Keratinocyte (primary cell): Measurements from ENCODE around the gene ZNF597. TPM values are rescaled to one million over a fixed set of nuclear protein-coding genes. Genes with fewer than 3 reads are reported as not detected.
A peak's percentile ranks its signal among the peaks of the same experiment; 100 is the strongest.

Experiments
- DNase-seq: peaks from one replicate; pipeline ENCODE4 v3.0.0-alpha.2; 2011; ENCODE audit warnings: low read depth, missing footprints, low spot score
- FAIRE-seq: peaks from 2 replicates; lab custom pipeline; 2011; peaks lifted over from hg19 to GRCh38; lab: Jason Lieb, UNC
- H2AFZ ChIP-seq: 2 replicates; pipeline ENCODE4 v1.6.0; 2012; ENCODE audit warnings: low read length, control low read depth, inconsistent platforms; ENCODE audit not compliant: control insufficient read depth
- H3K27ac ChIP-seq: 2 replicates; pipeline ENCODE4 v1.5.1; 2011; ENCODE audit warnings: low read length; ENCODE audit not compliant: control insufficient read depth, insufficient read depth
- H3K27me3 ChIP-seq: 3 replicates; pipeline ENCODE4 v1.6.0; 2011; ENCODE audit warnings: low read length; ENCODE audit not compliant: control insufficient read depth, insufficient read depth; ENCODE audit errors: extremely low read depth
- H3K36me3 ChIP-seq, 2 experiments: 2 replicates in 1 of 2; 3 replicates in 1 of 2; pipeline ENCODE4 v1.5.1; 2011; ENCODE audit warnings: low read length in 2 of 2, mild to moderate bottlenecking in 1 of 2; ENCODE audit not compliant: control insufficient read depth in 2 of 2, insufficient read depth in 2 of 2; ENCODE audit errors: extremely low read depth in 1 of 2
- H3K4me1 ChIP-seq: 3 replicates; pipeline ENCODE4 v1.5.1; 2011; ENCODE audit warnings: low read length; ENCODE audit not compliant: control insufficient read depth, insufficient read depth; ENCODE audit errors: extremely low read depth
- H3K4me2 ChIP-seq: 3 replicates; pipeline ENCODE4 v1.6.0; 2011; ENCODE audit warnings: low read depth, low read length; ENCODE audit not compliant: control insufficient read depth, insufficient read depth; ENCODE audit errors: extremely low read depth
- H3K4me3 ChIP-seq, 3 experiments: fragments of 200-600 bp in 1 of 3; sonication (generic) in 1 of 3; 2 replicates in 2 of 3; 3 replicates in 1 of 3; pipeline ENCODE4 v1.5.1; 2011 to 2016; ENCODE audit warnings: low read length in 3 of 3, mild to moderate bottlenecking in 3 of 3, control low read depth in 2 of 3, inconsistent platforms in 1 of 3, low read depth in 1 of 3, mixed read lengths in 1 of 3, mixed run types in 1 of 3, moderate library complexity in 1 of 3; ENCODE audit not compliant: control insufficient read depth in 2 of 3, insufficient read depth in 2 of 3; ENCODE audit errors: extremely low read depth in 1 of 3
- H3K79me2 ChIP-seq: 2 replicates; pipeline ENCODE4 v1.6.0; 2012; ENCODE audit warnings: low read length; ENCODE audit not compliant: control insufficient read depth, insufficient read depth
- H3K9ac ChIP-seq: 3 replicates; pipeline ENCODE4 v1.6.0; 2011; ENCODE audit warnings: low read length; ENCODE audit not compliant: control insufficient read depth, insufficient read depth; ENCODE audit errors: extremely low read depth
- H3K9me1 ChIP-seq: 3 replicates; pipeline ENCODE4 v1.6.0; 2011; ENCODE audit warnings: low read length; ENCODE audit not compliant: control insufficient read depth, insufficient read depth; ENCODE audit errors: extremely low read depth
- H3K9me3 ChIP-seq: 2 replicates; pipeline ENCODE4 v1.5.1; 2012; ENCODE audit warnings: low read depth, low read length; ENCODE audit not compliant: control insufficient read depth
- H4K20me1 ChIP-seq: 3 replicates; pipeline ENCODE4 v1.6.0; 2011; ENCODE audit warnings: low read length; ENCODE audit not compliant: control insufficient read depth, insufficient read depth; ENCODE audit errors: extremely low read depth
- CTCF ChIP-seq, 3 experiments: IDR thresholded peaks in 1 of 3; conservative IDR thresholded peaks in 1 of 3; optimal IDR thresholded peaks in 1 of 3; 2 replicates in 2 of 3; 3 replicates in 1 of 3; pipeline versions ENCODE3 to v1.5.1; 2011; ENCODE audit warnings: low read length in 3 of 3, mild to moderate bottlenecking in 3 of 3, moderate library complexity in 2 of 3, control low read depth in 1 of 3, inconsistent platforms in 1 of 3; ENCODE audit not compliant: insufficient read depth in 2 of 3; ENCODE audit errors: extremely low read depth in 1 of 3
- EZH2 ChIP-seq: IDR thresholded peaks from one replicate; pipeline ENCODE4 v1.6.1; 2012; ENCODE audit warnings: inconsistent platforms, mild to moderate bottlenecking, low read length, moderate library complexity
- dilution Hi-C: fragments of 300-500 bp; cut with MboI; formaldehyde crosslinking; loops from one replicate; pipeline ENCODE4 v1.7.0; 2020; ENCODE audit warnings: low sequenced_read_pairs; ENCODE audit not compliant: extremely low pct_ligation_motif_present
- polyA plus RNA-seq, 5 experiments: library from polyadenylated mRNA; depleted of rRNA in 3 of 5; stranded (reverse) in 3 of 5; stranded (forward) in 1 of 5; unstranded in 1 of 5; fragments of >200 nt; gene quantifications; 1 replicate in 1 of 5; 2 replicates in 3 of 5; 3 replicates in 1 of 5; pipeline versions ENCODE4 v1.2.1 to v1.2.3, GENCODE V29; 2011 to 2012; ENCODE audit warnings: missing spikeins in 2 of 5, low read depth in 1 of 5, low replicate concordance in 1 of 5

Gene ZNF597
- polyA plus RNA-seq, 1 donor (not counting 4 experiments of a cell fraction or from before 2014, with no cell fraction given), result 1.7 TPM

- Histone ChIP-seq H2AFZ (peak overlapping the region; percentile 83), H3K9me3 (no peaks in the 10 kb centered on the region), H3K79me2 (peaks cover 56% of the 10 kb centered on the region), H3K27ac (peak overlapping the region; percentile 71), H4K20me1 (no peaks in the 10 kb centered on the region), H3K4me1 (peaks cover 7% of the 10 kb centered on the region), H3K9ac (peak overlapping the region; percentile 89), H3K9me1 (no peaks in the 10 kb centered on the region), H3K36me3 (peaks cover 20 to 24% of the 10 kb centered on the region in 2 experiments), H3K4me3 (peak overlapping the region; percentile 91 to 98 (median 94)), H3K27me3 (no peaks in the 10 kb centered on the region), H3K4me2 (peak overlapping the region; percentile 90)
- DNase-seq, result no peak
- no peak for FAIRE-seq
- no peak for TF ChIP-seq EZH2
- no peak for TF ChIP-seq CTCF (optimal IDR thresholded peaks at IDR 0.05 in 1 of 3, IDR thresholded peaks at IDR 0.05 in 1 of 3, conservative IDR thresholded peaks at IDR 0.05 in 1 of 3; ENCODE audit: extremely low read depth in 1 of 3, insufficient read depth in 2 of 3, low read length in 3 of 3)
- dilution Hi-C loops, result no loop called here
Observed at GRCh38 chr16:3400446-3400778, 42.9 kb downstream of the ZNF597 start.

DNA sequence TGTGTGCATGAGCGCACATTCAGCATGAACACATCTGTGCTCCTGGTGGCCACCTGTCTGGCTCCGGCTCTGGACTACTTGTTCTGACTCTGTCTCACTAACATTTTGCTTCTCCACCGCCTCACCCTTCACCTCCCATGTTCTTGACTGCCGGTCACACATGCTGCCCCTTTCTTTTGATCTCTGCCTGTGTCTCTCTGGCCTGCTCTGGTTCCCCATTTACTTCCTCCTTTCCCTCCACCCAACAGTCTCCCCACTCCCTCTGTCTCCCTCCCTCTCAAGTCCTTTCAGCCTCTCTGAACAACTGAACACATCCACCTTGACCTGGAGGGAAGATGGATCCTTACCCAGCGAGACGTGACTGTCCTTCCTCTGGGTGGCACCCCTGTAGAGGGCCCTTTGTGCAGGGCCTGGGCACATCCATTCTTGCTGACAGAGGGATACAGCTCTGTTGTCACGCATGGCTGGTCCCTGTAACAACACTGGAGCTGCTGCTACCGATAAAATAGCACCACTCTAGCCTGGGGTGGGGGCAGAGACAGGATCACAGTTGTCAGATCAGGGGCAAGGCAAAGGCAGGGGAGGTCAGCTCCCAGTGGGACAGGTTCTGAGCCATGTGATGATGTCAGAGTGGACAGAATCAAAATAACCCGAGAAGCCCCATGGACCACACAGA lies 53.5 kb downstream of the ZNF597 start:
- DNase-seq (no peak), FAIRE-seq (no peak)
- H3K9ac ChIP-seq, result no peak overlapping the region
- dilution Hi-C loops, result no loop called here
- H4K20me1 ChIP-seq, result no peaks in the 10 kb centered on the region
- no peaks in the 10 kb centered on the region for H3K27me3 ChIP-seq
- peaks cover 2% of the 10 kb centered on the region for H3K9me3 ChIP-seq
- H3K27ac ChIP-seq, result no peak overlapping the region
- H3K9me1 ChIP-seq, result no peaks in the 10 kb centered on the region
- no peak overlapping the region for H3K4me2 ChIP-seq
- no peaks in the 10 kb centered on the region for H3K4me1 ChIP-seq
- TF ChIP-seq EZH2, result no peak
- TF ChIP-seq CTCF (optimal IDR thresholded peaks at IDR 0.05 in 1 of 3, IDR thresholded peaks at IDR 0.05 in 1 of 3, conservative IDR thresholded peaks at IDR 0.05 in 1 of 3; ENCODE audit: extremely low read depth in 1 of 3, insufficient read depth in 2 of 3, low read length in 3 of 3), result no peak
- H3K79me2 ChIP-seq, result peaks cover 15% of the 10 kb centered on the region
- no peak overlapping the region for H3K4me3 ChIP-seq
- H2AFZ ChIP-seq, result no peak overlapping the region
- H3K36me3 ChIP-seq, result peaks cover 28 to 29% of the 10 kb centered on the region in 2 experiments
